HUES48 (cell line): ENCODE measurements around the gene CDH6.

Experiments
- H3K27ac ChIP-seq: one replicate; pipeline ENCODE4 v1.7.0; 2013; ENCODE audit warnings: low read depth, low read length, inconsistent platforms
- H3K27me3 ChIP-seq: 2 replicates; pipeline ENCODE4 v1.6.1; 2013; ENCODE audit warnings: mild to moderate bottlenecking, low read length; ENCODE audit not compliant: control insufficient read depth, insufficient read depth
- H3K36me3 ChIP-seq: 2 replicates; pipeline ENCODE4 v1.6.1; 2013; ENCODE audit warnings: low read length; ENCODE audit not compliant: control insufficient read depth, insufficient read depth
- H3K4me1 ChIP-seq: 2 replicates; pipeline ENCODE4 v1.6.1; 2013; ENCODE audit warnings: mild to moderate bottlenecking, low read length; ENCODE audit not compliant: control insufficient read depth, insufficient read depth
- H3K4me3 ChIP-seq: 2 replicates; pipeline ENCODE4 v1.5.1; 2013; ENCODE audit warnings: mild to moderate bottlenecking, low read depth, low read length
- H3K9ac ChIP-seq: 2 replicates; pipeline ENCODE4 v1.6.1; 2013; ENCODE audit warnings: mild to moderate bottlenecking, low read depth, low read length, moderate library complexity
- H3K9me3 ChIP-seq: 2 replicates; pipeline ENCODE4 v1.6.1; 2013; ENCODE audit warnings: low read length; ENCODE audit not compliant: control insufficient read depth, insufficient read depth

The CDH6 gene

DNA sequence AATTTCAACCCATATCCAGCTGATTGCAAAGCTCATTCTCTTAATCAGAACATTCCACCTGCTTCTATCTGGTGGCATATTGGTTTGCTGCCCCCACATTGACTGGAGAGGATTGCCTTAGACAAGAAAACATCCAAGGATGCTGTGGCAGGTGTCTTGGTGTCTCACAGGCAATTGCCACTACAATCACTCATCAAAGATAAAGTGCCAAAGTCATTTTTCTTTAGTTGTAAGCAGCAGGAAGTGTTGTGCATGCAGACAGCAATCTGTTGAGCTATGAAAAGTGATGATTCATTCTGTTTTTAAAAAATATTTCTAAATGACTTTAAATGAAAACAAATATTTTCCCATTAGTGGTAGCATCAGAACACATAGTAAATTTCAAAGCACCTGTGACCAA, 53.9 kb downstream of the CDH6 start:
- Histone ChIP-seq H3K36me3 (no peaks in the 10 kb centered on the region), H3K9ac (no peak overlapping the region), H3K4me1 (no peaks in the 10 kb centered on the region)

DNA sequence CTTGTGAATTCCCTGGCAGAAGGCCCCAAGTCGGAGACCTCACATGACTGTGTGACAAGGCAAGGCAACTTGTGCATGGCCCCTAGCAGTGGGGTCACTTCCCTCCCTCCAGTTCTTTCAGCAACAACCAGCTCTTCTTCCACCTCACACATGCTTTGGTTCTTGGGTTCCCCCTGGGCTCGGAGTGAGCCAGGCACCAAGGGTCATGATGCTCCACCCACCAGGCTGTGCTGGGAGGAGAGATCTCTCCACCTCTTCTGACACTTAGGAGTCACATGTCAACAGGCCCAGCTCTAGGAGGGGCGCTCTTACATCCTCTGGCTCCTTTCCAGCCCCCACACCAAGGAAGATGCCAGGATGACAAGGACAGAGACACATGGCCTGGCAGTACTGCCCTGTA, 56.7 kb downstream of the CDH6 start:
- Histone ChIP-seq H3K4me3 (no peak overlapping the region), H3K4me1 (no peaks in the 10 kb centered on the region), H3K27ac (no peak overlapping the region), H3K9me3 (no peaks in the 10 kb centered on the region), H3K27me3 (no peaks in the 10 kb centered on the region), H3K9ac (no peak overlapping the region), H3K36me3 (no peaks in the 10 kb centered on the region)

More for the DNA sequence above, 53.9 kb downstream of the CDH6 start:
- no peaks in the 10 kb centered on the region for H3K9me3 ChIP-seq
- no peaks in the 10 kb centered on the region for H3K27me3 ChIP-seq
- H3K27ac ChIP-seq = no peak overlapping the region
- H3K4me3 ChIP-seq = no peak overlapping the region

DNA sequence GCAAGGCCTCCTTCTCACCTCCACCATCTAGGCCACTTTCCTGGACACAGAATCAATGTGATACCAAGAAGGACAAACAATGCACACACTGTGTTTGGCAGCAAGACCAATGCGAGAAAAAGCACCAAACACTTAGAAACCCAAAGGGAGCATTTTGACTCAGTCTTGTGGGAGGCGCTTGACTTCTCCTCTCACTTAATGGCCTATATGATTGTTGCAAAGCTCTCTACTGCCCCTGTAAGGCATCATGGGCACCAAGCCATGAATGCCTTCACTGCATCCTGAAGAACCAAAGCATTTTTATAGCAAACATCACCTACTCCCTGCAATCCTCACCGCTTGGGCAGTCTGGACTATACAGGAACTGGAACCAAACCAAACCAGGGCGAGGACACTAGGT, 57.5 kb downstream of the CDH6 start:
- Histone ChIP-seq H3K4me1 (no peaks in the 10 kb centered on the region), H3K4me3 (no peak overlapping the region), H3K9me3 (no peaks in the 10 kb centered on the region), H3K27ac (no peak overlapping the region), H3K9ac (no peak overlapping the region), H3K27me3 (no peaks in the 10 kb centered on the region), H3K36me3 (no peaks in the 10 kb centered on the region)

DNA sequence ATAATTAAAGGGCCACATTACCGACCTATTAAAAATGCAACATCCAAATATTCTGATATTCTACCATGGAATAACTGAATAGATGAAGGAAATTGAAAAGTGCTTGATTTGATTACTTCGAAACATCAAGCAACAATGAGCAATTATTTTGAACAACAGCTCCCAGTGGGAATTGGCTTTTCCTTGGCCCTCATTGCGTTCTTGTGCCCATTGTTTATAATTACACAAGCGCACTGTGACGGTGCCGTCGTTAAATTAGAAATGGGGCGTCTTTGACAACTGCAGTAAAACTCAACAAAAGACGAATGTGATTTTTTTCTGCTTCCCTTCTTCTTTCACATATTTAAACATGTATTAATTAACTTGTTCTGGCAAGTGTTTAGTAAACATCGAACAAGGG, 61.6 kb downstream of the CDH6 start:
- H3K9ac ChIP-seq = no peak overlapping the region
- H3K9me3 ChIP-seq = no peaks in the 10 kb centered on the region
- no peaks in the 10 kb centered on the region for H3K27me3 ChIP-seq
- H3K4me3 ChIP-seq = no peak overlapping the region
- no peaks in the 10 kb centered on the region for H3K4me1 ChIP-seq
- no peaks in the 10 kb centered on the region for H3K36me3 ChIP-seq
- H3K27ac ChIP-seq = no peak overlapping the region

DNA sequence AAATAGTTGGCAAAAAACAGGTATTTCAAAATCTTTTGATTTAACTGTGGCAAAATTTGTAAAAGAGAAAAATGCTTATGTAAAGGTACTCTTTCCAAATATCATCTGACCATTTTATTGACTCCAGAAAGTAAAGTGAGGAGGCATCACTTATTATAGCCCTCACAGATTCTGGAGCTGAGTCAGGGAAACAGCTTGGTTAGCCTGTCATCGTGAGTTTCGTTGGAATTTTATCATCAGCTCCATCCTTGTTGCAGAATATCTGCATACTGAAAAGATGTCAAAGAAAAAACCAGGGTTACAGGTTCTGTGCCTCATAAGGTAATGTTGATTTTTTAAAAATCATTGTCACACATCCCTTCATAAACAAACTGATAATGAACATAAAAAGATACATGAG, 74.8 kb downstream of the CDH6 start:
- Histone ChIP-seq H3K27ac (no peak overlapping the region), H3K9ac (no peak overlapping the region), H3K27me3 (no peaks in the 10 kb centered on the region), H3K4me1 (peaks cover 21% of the 10 kb centered on the region), H3K4me3 (no peak overlapping the region), H3K9me3 (no peaks in the 10 kb centered on the region), H3K36me3 (no peaks in the 10 kb centered on the region)

DNA sequence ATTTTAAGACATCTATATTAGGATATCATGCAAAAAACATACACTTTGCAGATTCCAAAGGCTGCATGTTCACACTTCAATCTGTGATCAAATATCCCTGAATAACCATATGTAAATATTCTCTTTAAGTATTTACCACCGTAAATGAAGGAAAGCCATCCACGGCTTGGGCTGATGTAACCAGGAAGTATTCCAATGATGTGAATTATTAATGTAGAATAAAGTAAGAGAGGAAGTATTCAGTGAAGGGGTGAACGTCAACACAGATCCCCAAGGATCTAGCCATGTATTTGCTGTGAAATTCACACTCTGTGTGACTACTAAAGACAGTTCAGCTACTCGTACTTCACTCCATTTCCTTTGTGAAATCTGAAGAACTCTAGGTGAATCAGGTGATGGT, 75.2 kb downstream of the CDH6 start:
- Histone ChIP-seq H3K27me3 (no peaks in the 10 kb centered on the region), H3K36me3 (no peaks in the 10 kb centered on the region), H3K27ac (no peak overlapping the region), H3K4me1 (peaks cover 25% of the 10 kb centered on the region), H3K4me3 (no peak overlapping the region), H3K9ac (no peak overlapping the region), H3K9me3 (no peaks in the 10 kb centered on the region)

DNA sequence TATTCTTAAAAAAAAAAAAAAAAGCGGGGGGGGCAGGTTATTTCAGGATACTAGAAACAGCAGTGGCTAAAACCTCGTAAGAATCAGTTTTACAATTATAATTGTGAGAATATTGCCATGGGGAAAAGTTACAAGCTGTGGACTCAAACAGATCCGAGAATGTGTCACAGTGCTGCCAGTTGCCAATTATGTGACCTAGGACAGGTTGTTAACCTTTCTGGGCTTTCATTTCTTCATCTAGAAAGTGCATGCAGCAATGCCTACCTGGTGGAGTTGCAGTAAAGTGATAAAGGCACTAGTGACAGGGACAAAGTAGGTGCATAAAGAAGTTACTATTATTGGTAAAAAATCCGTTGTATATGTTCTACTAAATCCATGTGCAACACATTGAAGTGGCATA, 75.8 kb downstream of the CDH6 start:
- Histone ChIP-seq H3K9ac (no peak overlapping the region), H3K27ac (no peak overlapping the region), H3K4me1 (peaks cover 31% of the 10 kb centered on the region), H3K27me3 (no peaks in the 10 kb centered on the region), H3K4me3 (no peak overlapping the region), H3K36me3 (no peaks in the 10 kb centered on the region), H3K9me3 (no peaks in the 10 kb centered on the region)

DNA sequence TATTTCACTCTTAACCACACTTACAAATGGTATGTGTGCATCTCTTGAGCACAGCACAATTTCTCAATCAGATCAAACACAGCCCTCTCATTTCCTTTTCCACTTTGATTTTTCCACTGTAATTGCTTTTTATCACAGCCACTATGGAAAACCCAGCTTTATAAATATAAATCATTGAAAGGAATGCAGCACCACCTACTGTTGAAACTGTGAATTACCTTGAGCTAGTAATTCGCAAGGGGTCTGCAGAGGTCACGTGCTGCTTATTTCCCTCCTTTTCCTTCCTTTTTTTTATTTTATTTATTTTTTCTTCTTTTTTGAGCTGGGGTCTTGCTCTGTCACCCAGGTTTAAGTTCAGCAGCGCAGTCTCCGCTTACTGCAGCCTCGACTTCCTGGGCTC, 76.9 kb downstream of the CDH6 start:
- no peaks in the 10 kb centered on the region for H3K27me3 ChIP-seq
- no peak overlapping the region for H3K4me3 ChIP-seq
- H3K4me1 ChIP-seq = peaks cover 35% of the 10 kb centered on the region
- no peak overlapping the region for H3K27ac ChIP-seq
- no peaks in the 10 kb centered on the region for H3K36me3 ChIP-seq
- H3K9ac ChIP-seq = no peak overlapping the region
- H3K9me3 ChIP-seq = no peaks in the 10 kb centered on the region

DNA sequence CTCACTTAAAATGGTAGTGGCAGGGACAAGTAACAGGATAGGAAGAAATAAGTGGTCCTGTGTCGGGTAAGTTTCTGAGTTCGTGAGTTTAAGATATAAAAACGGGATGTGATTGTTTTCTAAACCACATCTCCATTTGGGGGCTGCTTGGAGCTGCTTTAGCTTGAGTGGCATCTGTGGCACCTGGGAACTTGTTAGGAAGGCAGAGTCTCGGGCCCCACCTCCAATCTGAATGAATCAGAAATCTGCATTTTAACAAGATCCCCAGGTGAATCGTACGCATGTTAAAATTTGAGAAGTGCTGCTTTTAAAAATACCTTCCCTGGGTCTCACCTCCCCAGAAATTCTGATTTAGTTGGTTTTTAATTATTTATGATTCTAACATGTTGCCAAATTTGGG, 78.1 kb downstream of the CDH6 start:
- no peaks in the 10 kb centered on the region for H3K27me3 ChIP-seq
- H3K9ac ChIP-seq = no peak overlapping the region
- peaks cover 35% of the 10 kb centered on the region for H3K4me1 ChIP-seq
- H3K9me3 ChIP-seq = no peaks in the 10 kb centered on the region
- H3K4me3 ChIP-seq = no peak overlapping the region
- H3K27ac ChIP-seq = no peak overlapping the region
- no peaks in the 10 kb centered on the region for H3K36me3 ChIP-seq

DNA sequence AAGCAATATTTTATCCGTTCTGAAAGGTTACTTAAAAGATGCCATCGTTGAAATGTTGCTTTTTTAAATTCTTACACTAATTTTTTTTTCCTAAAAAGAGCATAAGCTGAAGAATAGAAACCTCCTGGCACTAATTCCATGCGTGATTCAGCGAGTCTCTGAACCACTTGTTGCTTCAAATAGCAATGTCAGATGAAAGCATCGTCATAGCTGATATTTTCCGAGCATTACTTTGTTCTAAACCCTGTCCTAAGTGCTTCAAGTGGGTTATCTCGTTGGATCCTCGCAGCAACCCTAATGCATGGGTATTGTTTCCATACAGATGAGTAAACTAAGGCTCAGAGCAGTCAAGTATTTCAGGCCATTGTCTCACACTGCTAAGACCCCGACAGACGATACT, 79.7 kb downstream of the CDH6 start:
- Histone ChIP-seq H3K27me3 (no peaks in the 10 kb centered on the region), H3K9me3 (no peaks in the 10 kb centered on the region), H3K4me1 (peaks cover 35% of the 10 kb centered on the region), H3K27ac (no peak overlapping the region), H3K9ac (no peak overlapping the region), H3K4me3 (no peak overlapping the region), H3K36me3 (no peaks in the 10 kb centered on the region)

DNA sequence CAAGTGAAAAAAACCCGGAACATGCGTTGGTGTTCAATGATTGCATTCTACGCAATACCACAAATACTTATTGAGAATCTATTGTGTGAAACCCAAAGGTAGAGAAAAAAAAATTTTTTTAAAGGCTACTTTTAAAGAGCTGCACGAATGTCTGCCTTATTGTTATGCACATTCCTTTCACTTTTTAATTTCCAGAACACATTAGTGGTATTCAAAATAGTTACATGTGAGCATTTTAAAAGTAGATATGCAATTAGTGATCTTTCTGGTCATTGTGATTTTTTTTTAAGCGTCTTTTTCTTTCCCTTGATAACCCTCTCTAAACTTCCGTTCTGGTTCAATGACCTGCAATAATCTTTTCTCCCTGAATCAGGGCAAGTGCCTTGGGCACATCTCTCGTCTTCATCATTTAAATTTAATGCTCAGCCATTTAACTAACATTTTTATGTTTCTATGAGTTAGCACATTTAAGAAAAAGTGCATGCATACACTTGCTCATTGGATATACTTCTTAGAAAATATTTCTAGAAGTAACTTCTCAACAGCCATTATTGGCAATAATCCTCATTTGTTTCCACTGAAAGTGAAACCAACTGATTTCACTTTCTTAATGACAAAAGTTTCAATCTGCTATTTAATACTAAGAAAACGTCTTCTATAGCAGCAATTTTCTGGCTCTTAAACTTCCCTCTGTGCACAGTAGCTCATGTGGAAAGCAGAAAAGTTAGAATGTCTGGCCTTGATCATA, 80.3 kb downstream of the CDH6 start:
- Histone ChIP-seq H3K27me3 (no peaks in the 10 kb centered on the region), H3K9ac (no peak overlapping the region), H3K36me3 (no peaks in the 10 kb centered on the region), H3K4me3 (no peak overlapping the region), H3K27ac (no peak overlapping the region), H3K9me3 (no peaks in the 10 kb centered on the region), H3K4me1 (peaks cover 35% of the 10 kb centered on the region)
